Stimulated activated CD8-positive, alpha-beta memory T cell treated with anti-CD3 and anti-CD28 coated beads, Interleukin-7, amount 100 ng/mL, for 1 hour (primary cell): ENCODE data around the gene PHB1.
"Not testable (repeated sequence)": the region's sequence is repeated elsewhere in the genome, so short reads cannot be mapped to it uniquely, and the experiment has no call there.

Source experiments
- DNase-seq, 2 donors: peaks; one replicate each; pipeline ENCODE4 v3.0.0-alpha.2; 2020; ENCODE audit warnings: low read depth in 2 of 2

Gene PHB1

GRCh38 chr17:49439673-49440571, 25.2 kb upstream of the PHB1 start:
- DNase-seq: no peak

- no peak for DNase-seq
Measured at GRCh38 chr17:49439305-49439672, 24.6 kb upstream of the PHB1 start.

- no peak for DNase-seq
Measured at GRCh38 chr17:49438436-49439278, 24.0 kb upstream of the PHB1 start.

GRCh38 chr17:49437696-49438435, 23.2 kb upstream of the PHB1 start:
- no peak for DNase-seq

- DNase-seq: no peak
Measured at GRCh38 chr17:49436174-49436573, 21.5 kb upstream of the PHB1 start.

- DNase-seq: no peak
Measured at GRCh38 chr17:49435671-49436029, 21.0 kb upstream of the PHB1 start.

- peak in 1 of 2 donors; percentile 13 for DNase-seq
Measured at GRCh38 chr17:49434821-49435670, 20.4 kb upstream of the PHB1 start.

GRCh38 chr17:49433000-49433694, 18.5 kb upstream of the PHB1 start:
- no peak for DNase-seq

GRCh38 chr17:49431743-49432142, 17.1 kb upstream of the PHB1 start:
- no peak for DNase-seq

- no peak for DNase-seq
Measured at GRCh38 chr17:49425004-49425286, 10.3 kb upstream of the PHB1 start.

- not testable (repeated sequence) for DNase-seq
Measured at GRCh38 chr17:49424276-49425003, 9.8 kb upstream of the PHB1 start.

- DNase-seq: no peak
Measured at GRCh38 chr17:49422714-49423113, 8.0 kb upstream of the PHB1 start.

GRCh38 chr17:49419761-49420160, 5.1 kb upstream of the PHB1 start:
- not testable (repeated sequence) for DNase-seq

GRCh38 chr17:49418754-49419740, 4.4 kb upstream of the PHB1 start:
- not testable (repeated sequence) for DNase-seq

- DNase-seq: no peak
Measured at GRCh38 chr17:49414271-49414621, 436 bp downstream of the PHB1 start.

- no peak for DNase-seq
Measured at GRCh38 chr17:49409066-49409465, 5.6 kb downstream of the PHB1 start.

- peak; percentile 65 to 72 for DNase-seq
Measured at GRCh38 chr17:49407981-49408501, 6.6 kb downstream of the PHB1 start.

- no peak for DNase-seq
Measured at GRCh38 chr17:49407086-49407485, 7.6 kb downstream of the PHB1 start.
